Measurements from ENCODE around the gene GDF10.

Gene GDF10

DNA sequence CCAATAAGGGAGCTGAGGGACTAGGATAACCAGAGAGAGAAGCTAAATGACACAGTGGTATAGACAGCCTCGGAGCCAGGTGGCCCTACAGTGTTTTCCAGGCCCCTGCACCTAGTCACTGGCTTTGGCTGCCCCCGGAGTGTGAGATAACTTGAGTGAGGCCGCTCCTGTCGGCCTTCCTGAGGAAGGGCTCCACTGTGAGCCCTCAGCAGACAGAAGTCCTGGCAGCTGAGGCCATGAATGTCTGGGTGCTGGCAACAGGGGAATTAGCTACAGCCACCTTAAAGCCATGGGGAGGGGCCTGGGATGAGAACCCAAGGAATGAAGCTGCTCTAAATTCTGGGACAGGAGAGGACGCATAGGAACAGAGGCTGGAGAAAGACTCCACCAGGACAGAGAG lies 4.6 kb upstream of the GDF10 start:
- no peak for DNase-seq

DNA sequence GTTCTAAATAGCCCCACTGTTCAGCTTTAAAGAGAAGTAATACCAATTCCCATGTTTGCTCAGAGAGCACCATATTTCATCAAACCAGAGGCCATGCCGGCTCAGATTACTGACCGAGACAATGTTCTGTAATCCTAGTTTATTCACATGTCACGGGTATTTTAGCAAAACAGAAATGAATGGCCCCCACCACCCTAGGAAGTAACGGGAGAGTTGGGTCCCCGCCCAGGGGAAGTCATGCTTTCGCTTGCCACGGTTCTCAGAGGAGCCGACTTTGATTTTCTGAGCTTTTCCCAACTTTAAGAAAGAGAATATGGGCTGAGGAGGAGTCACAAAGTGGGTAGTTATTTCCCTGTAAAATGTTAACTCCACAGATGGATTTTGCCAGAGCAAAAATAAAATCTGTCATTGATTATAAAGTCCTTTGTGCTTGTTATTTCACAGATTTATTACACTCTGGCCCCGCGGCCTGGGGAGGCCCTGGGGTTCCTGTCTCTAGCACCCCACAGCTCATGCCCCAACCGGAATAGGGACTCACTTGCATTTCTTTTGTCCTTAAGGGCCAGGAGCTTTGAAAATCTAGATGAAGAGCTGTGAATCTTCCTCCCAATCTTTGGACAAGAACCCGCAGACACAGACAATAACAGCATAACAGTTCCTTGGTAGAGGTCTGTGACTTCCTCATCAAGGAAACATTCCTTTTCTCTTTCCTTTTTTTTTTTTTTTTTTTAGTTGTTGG lies 3.7 kb upstream of the GDF10 start:
- DNase-seq, result no peak

DNA sequence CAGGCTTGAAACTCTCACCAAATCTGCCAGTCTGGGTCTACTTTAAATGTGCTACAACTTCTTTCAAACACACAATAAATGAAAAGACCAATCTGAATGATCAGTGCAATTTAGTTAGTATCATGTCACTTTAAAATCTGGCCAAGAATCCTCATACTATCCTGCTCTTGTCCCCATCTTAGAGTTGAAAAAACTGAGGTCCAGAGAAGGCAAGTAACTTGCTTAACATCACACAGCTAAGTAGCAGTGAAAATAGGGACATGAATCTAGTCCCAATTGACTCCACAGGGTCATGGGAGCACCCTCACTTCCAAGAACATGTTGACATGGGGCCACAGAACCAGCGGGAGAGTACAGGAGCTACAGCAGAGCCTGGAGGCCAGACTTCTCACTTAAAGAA lies 3.1 kb upstream of the GDF10 start:
- no peak for DNase-seq

DNA sequence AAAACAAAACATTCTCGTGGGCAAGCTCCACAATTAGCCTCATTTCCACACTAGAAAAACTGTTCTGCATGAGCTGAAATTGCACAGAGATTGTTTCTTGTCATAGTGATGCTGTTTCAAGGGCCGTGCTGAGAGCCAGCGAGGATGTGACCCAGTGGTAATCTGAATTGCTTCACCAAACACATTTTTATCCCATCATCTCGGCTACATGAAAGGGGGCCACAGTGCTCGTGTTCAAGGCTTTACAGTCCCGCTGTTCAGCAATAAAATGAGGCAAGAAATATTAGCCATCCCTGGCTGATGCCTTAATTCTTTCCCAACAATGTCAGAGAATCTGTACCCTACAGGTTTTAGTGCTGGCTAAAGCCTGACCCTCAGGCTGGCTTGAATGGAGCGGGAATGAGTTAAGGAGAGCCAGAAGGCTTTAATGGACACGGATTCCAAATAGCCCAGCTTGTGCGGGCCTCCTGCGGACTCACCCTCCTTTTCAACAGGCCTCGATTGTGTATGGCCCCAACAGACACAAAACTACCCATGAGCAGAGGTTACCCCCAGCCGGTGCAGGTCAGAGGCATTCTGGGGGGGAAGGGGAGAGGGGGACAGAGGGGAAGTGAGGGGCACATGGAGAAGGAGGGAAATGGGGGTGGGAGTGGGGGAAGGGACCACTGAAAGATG lies 2.0 kb upstream of the GDF10 start:
- no peak for DNase-seq

DNA sequence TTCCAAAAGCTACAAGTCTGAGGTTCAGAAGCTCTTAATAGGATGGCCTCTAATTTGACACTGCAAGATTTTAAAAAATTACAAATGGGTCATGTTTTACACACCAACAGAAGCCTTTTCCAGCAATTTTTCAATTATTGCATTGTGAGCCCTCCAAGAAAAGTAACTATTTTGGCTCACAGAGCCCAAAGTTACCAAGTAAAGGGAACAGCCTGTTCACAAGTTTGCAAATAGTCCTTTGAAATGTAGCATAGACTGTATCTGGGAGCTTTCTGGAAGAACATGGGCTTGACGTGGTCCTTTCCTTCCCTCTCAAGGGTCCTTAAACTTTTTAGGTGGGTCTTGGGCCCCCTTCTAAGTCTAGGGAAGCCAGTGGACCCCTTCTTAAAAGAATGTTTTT lies 1.3 kb upstream of the GDF10 start:
- no peak for DNase-seq

DNA sequence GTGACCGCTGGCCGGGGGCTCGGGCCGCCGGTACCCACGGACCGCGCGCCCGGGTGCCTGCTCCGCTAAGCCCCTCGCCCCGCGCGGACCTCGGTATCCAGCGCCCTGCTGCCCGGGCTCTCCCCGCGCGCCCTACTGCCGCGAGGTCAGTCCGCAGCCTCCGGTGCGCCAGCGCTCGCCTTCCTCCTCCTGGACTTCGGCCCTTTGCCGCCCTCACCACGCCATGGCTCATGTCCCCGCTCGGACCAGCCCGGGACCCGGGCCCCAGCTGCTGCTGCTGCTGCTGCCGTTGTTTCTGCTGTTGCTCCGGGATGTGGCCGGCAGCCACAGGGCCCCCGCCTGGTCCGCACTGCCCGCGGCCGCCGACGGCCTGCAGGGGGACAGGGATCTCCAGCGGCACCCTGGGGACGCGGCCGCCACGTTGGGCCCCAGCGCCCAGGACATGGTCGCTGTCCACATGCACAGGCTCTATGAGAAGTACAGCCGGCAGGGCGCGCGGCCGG lies 483 bp downstream of the GDF10 start:
- DNase-seq, result no peak

DNA sequence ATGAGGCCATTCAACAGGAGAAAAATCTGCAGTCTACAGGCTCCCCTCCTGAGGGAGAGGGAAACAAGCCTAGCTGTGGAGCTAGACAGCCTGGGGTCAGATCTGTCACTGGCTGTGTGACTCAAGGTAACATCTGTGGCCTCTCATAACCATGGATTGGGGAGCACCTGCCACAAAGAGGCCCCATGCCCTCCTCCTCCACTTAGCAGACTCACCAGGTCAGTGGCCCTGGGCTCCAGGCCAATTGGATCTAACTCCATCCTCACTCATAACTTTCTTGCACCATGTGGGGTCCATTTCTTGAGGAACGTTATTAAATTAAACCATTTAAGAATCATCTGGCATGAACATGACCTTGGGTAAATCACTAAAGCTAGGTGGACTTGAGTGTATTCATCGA lies 1.8 kb downstream of the GDF10 start:
- no peak for DNase-seq

DNA sequence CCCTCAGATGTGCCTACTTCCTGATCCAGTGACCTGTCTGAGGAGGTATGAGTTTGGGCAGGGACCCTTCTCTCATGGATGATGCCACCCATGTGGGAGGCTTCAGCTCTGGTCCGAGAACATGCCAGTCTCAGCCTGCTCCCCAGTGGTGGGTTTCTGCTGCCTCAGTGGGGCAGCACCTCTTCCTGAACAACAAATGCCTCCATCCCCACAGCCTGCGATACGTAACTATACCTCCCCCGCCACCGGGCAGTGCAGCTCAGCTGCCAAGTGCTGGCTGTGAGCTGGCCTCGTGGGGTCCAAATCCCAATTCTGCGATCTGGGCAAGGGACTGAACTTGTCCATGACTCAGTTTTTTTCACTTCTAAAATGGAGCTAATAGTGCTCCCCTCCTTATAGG lies 3.1 kb downstream of the GDF10 start:
- no peak for DNase-seq

DNA sequence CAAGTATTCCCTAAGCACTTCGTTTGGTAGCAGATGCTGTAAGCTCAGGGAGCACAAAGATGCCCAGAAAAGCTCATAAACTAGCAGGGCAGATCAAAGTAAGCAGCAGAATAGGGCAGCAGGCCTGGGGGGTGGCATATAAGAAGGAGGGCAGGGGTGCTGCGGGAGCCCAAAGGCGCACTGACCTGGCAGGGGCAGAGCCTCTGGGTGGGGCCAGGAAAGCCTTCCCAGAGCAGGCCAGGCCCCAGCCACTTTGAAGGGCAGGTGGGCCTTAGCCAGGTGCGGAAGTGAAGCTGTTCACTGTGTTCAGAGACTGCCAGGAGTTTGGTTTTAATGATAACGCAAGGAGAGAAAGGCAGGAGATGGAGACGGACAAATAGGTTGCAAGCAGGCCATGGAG lies 3.9 kb downstream of the GDF10 start:
- no peak for DNase-seq

DNA sequence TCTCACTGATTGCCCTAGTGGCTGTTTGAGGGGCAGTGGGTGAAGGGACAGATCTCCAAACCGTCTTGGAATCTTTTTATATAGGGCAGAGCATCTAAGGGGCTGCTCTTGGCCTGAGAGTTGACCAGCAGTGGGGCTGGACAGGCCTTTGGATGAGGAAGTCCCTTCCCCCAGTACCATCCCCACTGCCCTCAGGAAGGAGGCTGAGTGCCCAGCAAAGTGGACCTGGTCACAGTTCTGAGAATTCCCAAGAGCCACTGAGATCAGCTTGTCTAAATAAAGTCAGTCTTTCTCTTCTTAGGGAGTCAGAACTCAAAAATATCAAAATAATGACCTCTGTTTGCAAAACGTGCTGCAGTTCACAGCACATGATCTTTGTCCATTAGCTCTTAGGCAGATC lies 5.6 kb downstream of the GDF10 start:
- no peak for DNase-seq

DNA sequence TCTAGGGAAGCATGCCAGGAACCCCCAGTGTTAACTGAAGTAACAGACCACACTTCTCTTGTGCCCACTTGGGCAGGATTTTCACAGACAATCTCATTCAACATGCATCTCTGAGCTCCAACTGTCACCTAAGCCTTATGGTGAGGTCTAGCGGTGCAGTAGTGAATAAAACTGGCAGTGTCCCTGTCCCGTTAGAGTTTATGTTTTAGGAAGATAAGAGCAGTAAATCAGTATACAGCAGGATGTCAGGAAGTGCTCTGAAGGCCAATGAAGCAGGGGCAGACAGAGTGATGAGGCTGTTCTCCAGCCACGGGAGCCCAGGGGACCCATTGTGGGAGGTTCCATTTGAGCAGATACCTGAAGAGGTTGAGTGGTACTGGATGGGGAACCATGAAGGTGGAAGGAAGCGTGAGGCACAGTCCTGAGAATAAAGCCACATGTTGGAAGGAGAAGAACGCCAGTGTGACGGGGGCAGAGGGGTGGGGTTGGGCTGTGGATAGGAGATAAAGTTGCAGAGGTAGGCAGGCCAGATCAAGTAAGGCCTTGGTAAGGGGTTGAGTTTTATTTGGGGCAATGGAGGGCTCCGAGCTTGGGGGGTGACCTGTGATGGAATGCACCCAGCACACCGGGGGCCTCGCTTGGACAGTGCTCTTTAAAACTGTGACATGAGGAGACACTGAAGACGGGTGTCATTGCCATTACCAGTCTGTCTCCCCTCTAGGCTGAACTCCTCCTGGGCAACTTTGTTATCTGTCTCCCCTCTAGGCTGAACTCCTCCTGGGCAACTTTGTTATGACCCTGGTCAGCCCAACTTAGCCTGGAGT lies 6.6 kb downstream of the GDF10 start:
- no peak for DNase-seq

DNA sequence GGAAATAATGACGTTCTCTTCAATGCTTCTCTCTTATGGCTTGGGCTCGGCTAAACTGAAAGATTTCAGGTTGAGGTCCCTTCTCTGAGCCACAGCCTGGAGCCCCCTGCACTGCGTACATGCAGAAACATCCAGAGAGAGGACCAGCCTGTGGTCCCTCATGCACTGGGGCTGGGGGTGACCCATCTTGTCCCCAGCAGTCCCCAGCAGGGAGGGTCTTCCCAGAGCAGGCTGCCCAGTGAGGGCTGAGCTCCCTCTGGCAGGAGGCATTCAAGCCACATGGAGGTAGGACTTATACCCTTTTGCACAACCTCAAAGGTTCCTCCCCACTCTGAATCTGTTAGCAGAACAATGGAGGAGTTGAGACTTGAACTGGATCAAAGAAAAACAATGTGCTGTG lies 7.4 kb downstream of the GDF10 start:
- no peak for DNase-seq

DNA sequence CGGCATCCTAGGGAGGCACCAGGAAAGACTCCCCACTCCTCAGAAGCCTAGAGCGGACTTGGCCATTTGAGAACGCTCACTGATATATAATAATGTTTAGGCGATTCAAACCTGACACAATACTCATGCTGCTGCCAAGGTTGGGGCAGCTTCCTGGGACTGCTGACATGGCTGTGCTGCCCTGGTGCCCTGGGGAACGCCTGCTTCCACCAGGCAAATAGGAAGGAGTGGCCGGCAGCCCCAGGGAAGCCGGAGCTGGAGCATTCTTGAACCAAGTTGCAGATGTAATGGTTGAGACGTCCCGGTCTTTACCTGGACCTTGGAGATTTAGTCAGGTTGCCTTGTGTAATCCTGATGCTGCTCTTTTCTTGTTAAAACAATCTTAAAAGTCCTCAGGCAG lies 8.8 kb downstream of the GDF10 start:
- DNase-seq, result no peak

DNA sequence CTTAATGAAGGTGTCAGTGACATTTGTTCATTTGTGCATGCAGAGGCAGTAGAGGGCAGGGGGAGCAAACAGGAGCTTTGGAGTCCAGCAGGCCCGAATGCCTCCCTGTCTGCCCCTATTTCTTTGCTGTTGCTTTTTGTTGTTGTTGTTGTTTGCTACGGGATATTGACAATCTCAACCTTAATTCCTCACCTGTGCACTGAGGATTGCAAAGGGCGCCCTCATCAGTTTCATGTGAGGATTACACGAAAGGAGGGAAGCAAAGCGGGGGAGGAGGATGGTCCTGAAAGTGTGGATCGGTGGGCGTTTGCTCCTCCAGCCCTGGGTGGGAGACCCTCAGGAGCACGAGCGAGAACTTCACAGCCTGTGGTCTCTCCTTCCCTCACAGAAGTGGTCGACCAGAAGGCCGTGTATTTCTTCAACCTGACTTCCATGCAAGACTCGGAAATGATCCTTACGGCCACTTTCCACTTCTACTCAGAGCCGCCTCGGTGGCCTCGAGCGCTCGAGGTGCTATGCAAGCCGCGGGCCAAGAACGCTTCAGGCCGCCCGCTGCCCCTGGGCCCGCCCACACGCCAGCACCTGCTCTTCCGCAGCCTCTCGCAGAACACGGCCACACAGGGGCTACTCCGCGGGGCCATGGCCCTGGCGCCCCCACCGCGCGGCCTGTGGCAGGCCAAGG lies 9.6 kb downstream of the GDF10 start:
- no peak for DNase-seq

DNA sequence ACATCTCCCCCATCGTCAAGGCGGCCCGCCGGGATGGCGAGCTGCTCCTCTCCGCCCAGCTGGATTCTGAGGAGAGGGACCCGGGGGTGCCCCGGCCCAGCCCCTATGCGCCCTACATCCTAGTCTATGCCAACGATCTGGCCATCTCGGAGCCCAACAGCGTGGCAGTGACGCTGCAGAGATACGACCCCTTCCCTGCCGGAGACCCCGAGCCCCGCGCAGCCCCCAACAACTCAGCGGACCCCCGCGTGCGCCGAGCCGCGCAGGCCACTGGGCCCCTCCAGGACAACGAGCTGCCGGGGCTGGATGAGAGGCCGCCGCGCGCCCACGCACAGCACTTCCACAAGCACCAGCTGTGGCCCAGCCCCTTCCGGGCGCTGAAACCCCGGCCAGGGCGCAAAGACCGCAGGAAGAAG lies 10.1 kb downstream of the GDF10 start:
- DNase-seq, result no peak

DNA sequence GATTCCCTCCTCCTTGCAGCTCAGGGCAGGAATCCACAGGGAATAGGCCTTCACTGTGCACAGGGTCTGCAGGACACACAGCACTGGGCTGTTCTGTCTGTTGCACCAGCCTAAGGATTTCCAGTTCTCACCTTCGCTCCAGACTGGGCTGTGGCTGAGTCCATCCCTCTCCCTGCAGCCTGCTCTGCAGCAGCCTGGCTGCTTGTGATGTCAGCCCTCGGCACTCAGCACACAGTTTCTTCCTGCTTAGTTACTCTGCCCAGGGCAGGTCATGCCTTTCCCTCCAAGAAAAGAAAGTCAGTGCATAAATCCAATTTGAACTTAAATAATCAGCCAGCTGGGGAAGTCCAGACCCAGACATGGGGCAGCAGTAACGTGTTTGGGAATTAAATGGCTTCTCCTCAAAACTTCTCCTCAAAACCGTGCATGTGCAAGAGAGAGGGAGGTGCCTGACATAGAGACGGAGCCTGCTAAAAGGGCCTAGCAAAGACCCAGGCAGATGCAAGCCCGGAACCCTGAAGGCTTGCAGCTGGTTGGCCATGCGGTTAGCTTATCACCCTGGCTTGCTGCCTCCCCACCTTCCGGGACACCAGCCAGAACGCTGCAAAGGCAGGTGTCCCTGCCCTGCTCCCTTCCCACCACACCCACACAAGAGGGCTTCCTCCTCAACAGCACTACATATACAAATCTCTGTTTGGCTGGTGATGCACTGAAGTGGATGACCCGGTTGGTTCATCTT lies 11.4 kb downstream of the GDF10 start:
- peak; percentile 17 for DNase-seq

DNA sequence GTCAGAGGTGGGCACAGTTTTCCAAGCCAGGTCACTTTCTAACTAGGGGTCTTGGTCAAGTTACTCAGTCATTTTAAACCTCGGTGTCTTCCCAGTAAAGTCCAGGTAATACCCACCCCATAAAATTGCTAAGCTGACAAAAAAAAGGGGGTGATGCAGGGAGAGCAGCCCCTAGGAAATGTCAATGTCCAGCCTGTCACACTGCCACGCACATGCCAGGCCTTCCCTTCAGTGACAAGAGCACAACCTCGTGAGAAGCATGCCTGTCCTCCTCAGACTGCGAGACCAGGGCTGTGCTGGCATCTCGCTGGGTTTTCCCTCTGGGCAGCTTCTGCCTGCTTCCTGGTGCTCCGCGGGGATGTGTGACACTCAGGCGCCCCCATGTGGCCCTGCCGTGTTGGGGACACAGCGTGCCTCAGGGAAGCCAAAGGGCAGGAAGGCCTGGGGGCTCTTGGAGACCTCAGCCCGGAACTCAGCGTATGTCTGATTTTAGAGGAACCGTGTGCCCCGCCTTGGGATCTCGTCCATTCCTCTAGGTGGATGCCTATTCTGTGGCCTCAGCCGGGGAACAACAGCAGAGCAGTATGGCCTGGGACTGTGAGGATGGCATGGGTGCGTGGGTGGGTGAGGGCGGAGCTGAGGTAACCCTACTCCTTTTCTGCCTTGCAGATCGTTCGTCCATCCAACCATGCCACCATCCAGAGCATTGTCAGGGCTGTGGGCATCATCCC lies 12.1 kb downstream of the GDF10 start:
- peak; percentile 70 for DNase-seq

DNA sequence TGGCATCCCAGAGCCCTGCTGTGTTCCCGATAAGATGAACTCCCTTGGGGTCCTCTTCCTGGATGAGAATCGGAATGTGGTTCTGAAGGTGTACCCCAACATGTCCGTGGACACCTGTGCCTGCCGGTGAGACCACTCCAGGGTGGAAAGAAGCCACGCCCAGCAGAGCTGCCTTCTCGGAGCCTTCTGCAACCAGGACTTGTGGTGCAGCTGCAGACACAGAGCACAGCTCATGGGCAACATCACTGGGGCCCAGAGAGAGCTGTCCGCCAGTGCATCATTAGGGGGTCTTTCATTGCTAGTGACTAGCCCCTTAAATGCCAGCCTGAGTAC lies 12.6 kb downstream of the GDF10 start:
- no peak for DNase-seq

DNA sequence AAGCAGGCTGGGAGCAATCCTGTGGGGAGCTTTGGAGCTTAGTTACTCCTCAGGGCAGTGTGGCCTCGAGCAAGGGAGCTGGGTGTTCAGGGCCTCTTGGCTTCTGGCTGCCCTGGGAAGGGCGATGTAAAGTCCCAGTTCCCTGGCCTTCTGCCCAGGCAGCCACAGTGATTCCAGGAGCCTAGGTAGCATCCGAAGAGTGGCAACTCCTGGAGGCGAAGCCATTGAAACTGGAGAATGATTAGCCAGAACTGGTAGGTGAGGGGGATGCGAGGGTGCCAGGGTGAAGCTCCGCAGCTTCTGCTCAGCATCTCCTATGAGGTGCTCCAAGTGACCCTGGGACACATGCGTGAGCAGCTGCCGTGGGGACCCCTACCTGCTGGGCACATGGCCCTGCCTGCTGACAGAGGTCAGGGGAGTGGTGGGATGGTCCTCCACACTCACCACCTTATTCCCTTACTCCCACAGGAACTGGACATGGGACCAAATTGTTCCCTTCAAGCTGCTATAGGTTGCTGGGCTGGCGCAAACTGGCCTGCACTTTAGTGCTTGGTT lies 14.5 kb downstream of the GDF10 start:
- no peak for DNase-seq

DNA sequence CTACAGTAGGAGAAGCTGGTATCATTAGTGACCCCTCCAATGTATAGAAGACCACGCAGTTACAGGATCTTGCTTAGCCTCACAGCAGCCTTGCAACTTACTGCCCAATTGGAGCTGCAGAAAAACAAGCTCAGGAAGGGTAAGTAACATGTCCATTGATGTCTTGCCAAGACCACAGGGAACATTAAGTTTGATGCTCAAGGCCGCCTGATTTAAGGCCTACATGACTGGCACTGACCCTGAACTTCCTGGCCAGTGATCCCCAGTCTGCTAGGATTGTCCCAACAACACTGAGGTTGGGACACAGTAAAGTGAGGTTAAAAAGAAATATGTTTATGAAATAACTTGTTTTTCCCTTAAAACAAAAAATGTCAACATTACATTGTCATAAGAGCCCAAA lies 15.4 kb downstream of the GDF10 start:
- DNase-seq, result no peak

DNA sequence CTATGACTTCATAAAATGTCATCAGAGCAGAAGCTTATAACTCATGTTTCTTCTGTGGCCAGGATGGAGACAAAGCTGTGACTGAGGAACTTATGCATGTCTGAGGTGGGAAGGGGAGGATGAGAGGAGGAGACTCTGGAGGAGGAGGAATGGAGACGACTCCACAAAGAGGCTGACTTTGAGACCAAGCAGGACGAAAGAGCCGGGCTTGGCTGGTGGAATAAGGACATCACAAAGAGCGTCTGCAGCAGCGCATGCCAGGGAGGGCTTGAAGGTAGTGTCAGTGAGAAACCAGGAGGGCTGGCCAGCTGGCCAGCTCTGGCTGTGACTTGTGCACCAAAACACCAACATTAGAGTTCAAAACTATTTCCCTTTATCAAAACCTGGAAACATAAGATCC lies 16.1 kb downstream of the GDF10 start:
- no peak for DNase-seq

DNA sequence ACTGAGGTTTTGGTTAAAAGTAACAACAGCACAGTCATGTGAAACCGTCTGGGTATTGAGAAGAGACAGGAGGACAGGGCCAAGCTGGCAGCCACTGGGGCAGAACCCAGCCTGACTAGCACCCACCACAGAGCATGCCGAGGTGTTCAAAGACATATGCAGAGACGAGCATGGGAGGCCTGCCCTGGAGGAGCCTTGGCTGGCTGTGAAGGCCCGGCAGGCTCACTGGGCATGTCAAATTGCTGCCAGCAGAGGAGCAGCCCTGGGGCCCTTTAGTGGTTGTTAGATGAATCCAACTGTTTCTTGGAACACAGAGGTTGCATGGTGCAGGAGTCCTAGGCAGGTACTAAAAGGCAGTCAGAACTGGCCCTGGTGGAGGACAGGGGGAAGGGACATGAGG lies 17.3 kb downstream of the GDF10 start:
- no peak for DNase-seq

Data from effector CD4-positive, alpha-beta T cell (primary cell).